Measurements from ENCODE around the gene DLL1.

- TF ChIP-seq POLR2A (IDR thresholded peaks at IDR 0.05): no peak
- TF ChIP-seq, protein P1, sequence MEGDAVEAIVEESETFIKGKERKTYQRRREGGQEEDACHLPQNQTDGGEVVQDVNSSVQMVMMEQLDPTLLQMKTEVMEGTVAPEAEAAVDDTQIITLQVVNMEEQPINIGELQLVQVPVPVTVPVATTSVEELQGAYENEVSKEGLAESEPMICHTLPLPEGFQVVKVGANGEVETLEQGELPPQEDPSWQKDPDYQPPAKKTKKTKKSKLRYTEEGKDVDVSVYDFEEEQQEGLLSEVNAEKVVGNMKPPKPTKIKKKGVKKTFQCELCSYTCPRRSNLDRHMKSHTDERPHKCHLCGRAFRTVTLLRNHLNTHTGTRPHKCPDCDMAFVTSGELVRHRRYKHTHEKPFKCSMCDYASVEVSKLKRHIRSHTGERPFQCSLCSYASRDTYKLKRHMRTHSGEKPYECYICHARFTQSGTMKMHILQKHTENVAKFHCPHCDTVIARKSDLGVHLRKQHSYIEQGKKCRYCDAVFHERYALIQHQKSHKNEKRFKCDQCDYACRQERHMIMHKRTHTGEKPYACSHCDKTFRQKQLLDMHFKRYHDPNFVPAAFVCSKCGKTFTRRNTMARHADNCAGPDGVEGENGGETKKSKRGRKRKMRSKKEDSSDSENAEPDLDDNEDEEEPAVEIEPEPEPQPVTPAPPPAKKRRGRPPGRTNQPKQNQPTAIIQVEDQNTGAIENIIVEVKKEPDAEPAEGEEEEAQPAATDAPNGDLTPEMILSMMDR (IDR thresholded peaks at IDR 0.05): no peak
Observed at GRCh38 chr6:170293341-170294231, 2.7 kb upstream of the DLL1 start.
